Upper lobe of left lung (tissue), 4 donors: Measurements from ENCODE around the gene TRAPPC10.

ENCODE experiments used
- CTCF ChIP-seq, 6 experiments: fragments of 450-650 bp in 4 of 6; fragments of 200-600 bp in 2 of 6; sonication (generic) in 2 of 6; IDR thresholded peaks; one replicate each; pipeline ENCODE4 v1.5.1; 2016 to 2019; ENCODE audit warnings: antibody characterized with exemption in 6 of 6
- EP300 ChIP-seq, 4 donors: sonication (generic); formaldehyde crosslinking; IDR thresholded peaks; one replicate each; pipeline ENCODE4 v1.5.1; 2017; ENCODE audit warnings: antibody characterized with exemption in 4 of 4, control low read depth in 2 of 4
- POLR2A ChIP-seq, 4 donors: fragments of 450-650 bp; IDR thresholded peaks; one replicate each; pipeline ENCODE4 v1.5.1; 2016 to 2017; ENCODE audit warnings: antibody characterized with exemption in 4 of 4, mild to moderate bottlenecking in 2 of 4
- POLR2AphosphoS5 ChIP-seq, 2 donors: sonication (generic); formaldehyde crosslinking; IDR thresholded peaks; one replicate each; pipeline ENCODE4 v1.5.1; 2017; ENCODE audit warnings: antibody characterized with exemption in 2 of 2

DNA sequence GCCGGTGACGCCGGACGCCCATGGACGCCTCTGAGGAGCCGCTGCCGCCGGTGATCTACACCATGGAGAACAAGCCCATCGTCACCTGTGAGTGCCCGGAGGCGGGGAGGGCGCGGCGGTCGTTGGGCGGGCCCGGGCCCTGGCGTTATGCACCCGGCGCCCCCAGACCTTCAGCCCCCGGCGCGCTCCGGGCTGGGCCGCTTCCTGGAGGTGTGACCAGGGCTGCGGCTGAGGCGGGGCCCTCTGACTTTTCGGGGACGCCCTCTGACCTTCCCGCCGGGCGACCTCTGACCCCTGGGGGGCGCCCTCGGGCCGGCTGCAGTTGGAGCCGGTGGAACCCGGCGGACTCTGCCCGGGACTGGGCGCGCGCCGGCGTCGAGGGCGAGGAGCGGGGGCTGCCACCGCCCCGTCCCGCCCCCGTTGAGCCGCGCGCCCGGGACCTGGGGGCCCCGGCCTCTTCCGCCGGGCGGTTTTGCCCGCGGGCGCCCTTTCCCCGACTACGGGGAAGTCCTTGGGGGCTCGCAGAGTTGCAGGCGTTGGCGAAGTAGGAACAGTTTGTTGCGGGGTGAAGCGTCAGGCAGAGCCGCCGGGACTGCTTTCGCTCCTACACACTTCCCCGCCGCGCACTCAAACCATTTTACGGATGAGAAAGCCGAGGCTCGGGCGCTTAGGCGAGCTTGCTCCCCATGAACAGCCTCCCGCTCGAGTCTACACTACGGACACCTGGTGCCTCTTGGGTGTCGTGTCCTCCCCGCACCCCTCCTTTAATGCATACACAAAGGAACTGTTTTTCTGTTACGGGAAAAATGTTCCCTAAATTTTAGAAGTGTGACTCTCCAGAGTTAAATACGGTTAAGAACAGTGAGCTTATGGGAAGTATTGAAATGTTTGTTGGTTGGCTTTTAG lies 618 bp downstream of the TRAPPC10 start:
- TF ChIP-seq POLR2A (IDR thresholded peaks at IDR 0.05), result no peak
- peak in 5 of 6 experiments; percentile 18 to 62 (median 21) for TF ChIP-seq CTCF (IDR thresholded peaks at IDR 0.05)
- TF ChIP-seq POLR2AphosphoS5 (IDR thresholded peaks at IDR 0.05), result peak in 1 of 2 donors; percentile 3
- no peak for TF ChIP-seq EP300 (IDR thresholded peaks at IDR 0.05)
